ENCODE results near the gene NUDT6. TPM values are rescaled to one million over a fixed set of nuclear protein-coding genes. Genes with fewer than 3 reads are reported as not detected.

Gene NUDT6
- polyA plus RNA-seq, 1 donor: 8.6 TPM

Other genes with a start within 250 kb of the NUDT6 start
- 7.8 TPM for gene BBS12, start 189.9 kb downstream of the NUDT6 start, polyA plus RNA-seq
- 3.0 TPM for gene FGF2, start 95.8 kb downstream of the NUDT6 start, polyA plus RNA-seq

Data from large intestine (tissue), 1 donor.